PC-3 (cell line): Measurements from ENCODE around the gene TEX12.

Experiments
- EZH2phosphoT487 ChIP-seq: fragments of 300-600 bp; sonication (generic); IDR thresholded peaks from 2 replicates; pipeline ENCODE4 v1.6.1; 2018; ENCODE audit warnings: mild to moderate bottlenecking, antibody characterized with exemption, low read length, borderline replicate concordance
- TF ChIP-seq, protein P1 (sequence below): fragments of 300-600 bp; sonication (generic); conservative IDR thresholded peaks from 2 replicates; pipeline ENCODE4 v1.5.1; 2017; ENCODE audit warnings: antibody characterized with exemption, low read depth, mild to moderate bottlenecking, low read length

- TF ChIP-seq, protein P1, sequence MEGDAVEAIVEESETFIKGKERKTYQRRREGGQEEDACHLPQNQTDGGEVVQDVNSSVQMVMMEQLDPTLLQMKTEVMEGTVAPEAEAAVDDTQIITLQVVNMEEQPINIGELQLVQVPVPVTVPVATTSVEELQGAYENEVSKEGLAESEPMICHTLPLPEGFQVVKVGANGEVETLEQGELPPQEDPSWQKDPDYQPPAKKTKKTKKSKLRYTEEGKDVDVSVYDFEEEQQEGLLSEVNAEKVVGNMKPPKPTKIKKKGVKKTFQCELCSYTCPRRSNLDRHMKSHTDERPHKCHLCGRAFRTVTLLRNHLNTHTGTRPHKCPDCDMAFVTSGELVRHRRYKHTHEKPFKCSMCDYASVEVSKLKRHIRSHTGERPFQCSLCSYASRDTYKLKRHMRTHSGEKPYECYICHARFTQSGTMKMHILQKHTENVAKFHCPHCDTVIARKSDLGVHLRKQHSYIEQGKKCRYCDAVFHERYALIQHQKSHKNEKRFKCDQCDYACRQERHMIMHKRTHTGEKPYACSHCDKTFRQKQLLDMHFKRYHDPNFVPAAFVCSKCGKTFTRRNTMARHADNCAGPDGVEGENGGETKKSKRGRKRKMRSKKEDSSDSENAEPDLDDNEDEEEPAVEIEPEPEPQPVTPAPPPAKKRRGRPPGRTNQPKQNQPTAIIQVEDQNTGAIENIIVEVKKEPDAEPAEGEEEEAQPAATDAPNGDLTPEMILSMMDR, result no peak
- no peak for TF ChIP-seq EZH2phosphoT487
Measured at GRCh38 chr11:112129656-112130055, 37.5 kb upstream of the TEX12 start.
